Epithelial cell of prostate (primary cell): Measurements from ENCODE around the gene SIK2.

Experiments
- DNase-seq: peaks from one replicate; pipeline ENCODE4 v3.0.0-alpha.2; 2011; ENCODE audit warnings: low read depth, low spot score
- H3K27ac ChIP-seq: fragments of 450-650 bp; 2 replicates; pipeline ENCODE4 v1.5.1; 2017; ENCODE audit warnings: mild to moderate bottlenecking

Gene SIK2

GRCh38 chr11:111774955-111775710, 172.9 kb downstream of the SIK2 start:
- no peak overlapping the region for H3K27ac ChIP-seq
- no peak for DNase-seq

GRCh38 chr11:111776398-111777093, 174.3 kb downstream of the SIK2 start:
- DNase-seq = no peak
- H3K27ac ChIP-seq = no peak overlapping the region

GRCh38 chr11:111777094-111778046, 175.1 kb downstream of the SIK2 start:
- DNase-seq = no peak
- H3K27ac ChIP-seq = no peak overlapping the region

GRCh38 chr11:111778047-111778558, 175.9 kb downstream of the SIK2 start:
- H3K27ac ChIP-seq = no peak overlapping the region
- DNase-seq = no peak

GRCh38 chr11:111779118-111779517, 176.9 kb downstream of the SIK2 start:
- DNase-seq = no peak
- no peak overlapping the region for H3K27ac ChIP-seq
